Upper lobe of right lung (tissue), 1 donor: Measurements from ENCODE around the gene DHX8. TPM values are rescaled to one million over a fixed set of nuclear protein-coding genes. Genes with fewer than 3 reads are reported as not detected.

Experiments
- ATAC-seq: fragments of 200-7000 bp; cut with Tn5 transposase; one replicate; pipeline ENCODE4 v1.9.1; 2020; ENCODE audit warnings: mild to moderate bottlenecking, moderate library complexity
- DNase-seq: peaks from one replicate; pipeline ENCODE4 v3.0.0-alpha.2; 2020
- H3K27ac ChIP-seq: fragments of 200-600 bp; one replicate; pipeline ENCODE4 v1.8.0; 2022
- H3K27me3 ChIP-seq: fragments of 200-600 bp; one replicate; pipeline ENCODE4 v1.8.0; 2022; ENCODE audit warnings: mild to moderate bottlenecking
- H3K36me3 ChIP-seq: fragments of 200-600 bp; one replicate; pipeline ENCODE4 v1.8.0; 2022
- H3K4me1 ChIP-seq: fragments of 200-600 bp; one replicate; pipeline ENCODE4 v1.8.0; 2022
- H3K4me3 ChIP-seq: fragments of 200-600 bp; one replicate; pipeline ENCODE4 v1.8.0; 2022; ENCODE audit warnings: mild to moderate bottlenecking
- H3K9me3 ChIP-seq: fragments of 200-600 bp; one replicate; pipeline ENCODE4 v1.8.0; 2022
- CTCF ChIP-seq: fragments of 200-600 bp; IDR thresholded peaks from one replicate; pipeline ENCODE4 v1.8.0; 2022; ENCODE audit warnings: antibody characterized with exemption
- intact Hi-C: fragments of 100-400 bp; cut with DNase I; formaldehyde crosslinking; loops from one replicate; pipeline ENCODE4 v1.11.0; 2022
- total RNA-seq: library from RNA; stranded (reverse); fragmentation: NEBNext Ultra II Directional; extraction: Animal tissue kit (Norgen Biotek cat#: 25700); gene quantifications from one replicate; pipeline ENCODE4 v1.2.1, GENCODE V29; 2021
- donor health status: DM: no; HTN: yes; CAD: no; lungs with severe emphysema.

DHX8 gene
- total RNA-seq, 1 donor from 2014 or later, result 50.8 TPM

DNA sequence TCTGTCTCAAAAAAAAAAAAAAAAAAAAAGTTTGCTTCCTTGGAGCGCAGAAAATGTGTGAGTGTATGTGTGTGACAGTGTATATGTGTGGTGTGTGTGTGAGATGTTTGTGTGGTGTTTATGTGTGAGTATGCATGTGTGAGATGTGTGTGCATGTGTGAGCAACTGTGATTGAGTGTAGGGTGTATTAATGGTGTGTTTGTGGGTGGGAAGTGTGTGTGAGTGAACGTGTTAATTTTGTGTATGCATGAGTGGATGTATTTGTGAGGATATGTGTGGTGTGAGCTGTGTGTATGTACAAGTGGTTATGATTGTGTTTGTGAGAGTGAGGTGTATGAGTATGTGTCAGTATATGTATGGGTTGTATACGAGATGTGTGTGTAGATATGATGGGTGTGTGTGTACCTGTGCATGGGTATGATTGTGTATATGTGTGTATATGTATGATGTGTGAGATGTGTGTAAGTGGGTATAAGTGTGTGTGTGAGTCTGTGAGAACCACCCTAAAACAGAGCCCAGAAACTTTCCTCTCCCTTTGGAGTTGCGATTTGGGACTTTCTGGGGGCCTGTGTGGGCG, 84.8 kb downstream of the DHX8 start:
- no peak for DNase-seq
- no peak overlapping the region for H3K4me3 ChIP-seq
- no peak overlapping the region for H3K27ac ChIP-seq
- H3K4me1 ChIP-seq, result no peaks in the 10 kb centered on the region
- TF ChIP-seq CTCF, result no peak
- no peaks in the 10 kb centered on the region for H3K27me3 ChIP-seq
- intact Hi-C loops, result loop anchor here (10.0 kb wide), 1 partner anchor 196 kb away; no protein-coding TSS in a partner anchor
- no peaks in the 10 kb centered on the region for H3K36me3 ChIP-seq
- no peak for ATAC-seq
- no peaks in the 10 kb centered on the region for H3K9me3 ChIP-seq

DNA sequence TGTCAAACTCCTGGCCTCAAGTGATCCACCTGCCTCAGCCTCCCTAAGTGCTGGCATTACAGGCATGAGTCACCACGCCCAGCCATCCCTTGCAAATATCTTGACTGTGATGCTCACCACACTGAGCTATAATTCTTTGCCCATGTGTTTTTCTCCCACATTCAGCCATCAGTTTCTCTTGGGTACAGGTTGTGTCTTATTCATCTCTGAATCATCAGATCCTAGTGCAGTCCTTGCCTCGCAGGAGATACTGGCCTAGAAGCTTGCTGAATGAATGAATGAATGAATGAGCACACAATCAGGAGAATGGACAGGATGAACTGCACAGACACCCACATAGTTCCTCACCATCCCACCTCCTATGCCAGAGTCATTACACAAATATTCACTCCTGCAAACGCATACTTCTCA, 86.7 kb downstream of the DHX8 start:
- ATAC-seq (no peak), DNase-seq (no peak)
- no peaks in the 10 kb centered on the region for H3K4me1 ChIP-seq
- H3K9me3 ChIP-seq, result no peaks in the 10 kb centered on the region
- H3K36me3 ChIP-seq, result no peaks in the 10 kb centered on the region
- no peak overlapping the region for H3K4me3 ChIP-seq
- no peak for TF ChIP-seq CTCF
- intact Hi-C loops, result no loop called here
- H3K27me3 ChIP-seq, result no peaks in the 10 kb centered on the region
- no peak overlapping the region for H3K27ac ChIP-seq

DNA sequence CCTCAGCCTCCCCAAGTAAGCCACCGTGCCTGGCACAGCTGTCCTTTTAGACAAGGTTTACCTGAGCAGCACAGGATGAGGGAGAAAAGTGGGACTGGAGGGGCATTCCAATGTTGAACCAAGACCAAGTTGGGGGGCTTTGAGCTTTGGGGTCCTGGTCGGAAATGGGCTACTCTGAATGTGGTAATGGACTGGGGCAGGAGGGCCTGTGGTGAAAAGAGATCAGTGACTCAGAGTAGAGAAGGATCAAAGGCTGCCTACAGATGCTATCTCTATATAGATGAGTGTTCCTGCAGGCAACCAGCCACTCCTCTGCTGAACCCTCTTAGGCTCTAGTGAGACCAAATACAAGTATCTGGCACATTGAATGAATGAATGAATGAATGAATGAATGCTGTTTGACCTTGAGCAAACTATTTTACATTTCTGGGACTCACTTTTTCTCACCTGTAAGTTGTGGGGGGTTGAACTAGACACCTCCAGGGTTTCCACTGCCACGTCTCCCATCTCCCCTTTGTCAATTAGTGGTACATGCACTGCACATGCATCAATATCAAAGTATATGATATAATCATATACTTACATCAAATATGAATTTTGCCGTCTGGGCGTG, 88.7 kb downstream of the DHX8 start:
- DNase-seq (no peak), ATAC-seq (no peak)
- Histone ChIP-seq H3K27ac (no peak overlapping the region), H3K4me3 (no peak overlapping the region), H3K27me3 (no peaks in the 10 kb centered on the region), H3K4me1 (no peaks in the 10 kb centered on the region), H3K9me3 (no peaks in the 10 kb centered on the region), H3K36me3 (no peaks in the 10 kb centered on the region)
- no peak for TF ChIP-seq CTCF
- intact Hi-C loops, result no loop called here

DNA sequence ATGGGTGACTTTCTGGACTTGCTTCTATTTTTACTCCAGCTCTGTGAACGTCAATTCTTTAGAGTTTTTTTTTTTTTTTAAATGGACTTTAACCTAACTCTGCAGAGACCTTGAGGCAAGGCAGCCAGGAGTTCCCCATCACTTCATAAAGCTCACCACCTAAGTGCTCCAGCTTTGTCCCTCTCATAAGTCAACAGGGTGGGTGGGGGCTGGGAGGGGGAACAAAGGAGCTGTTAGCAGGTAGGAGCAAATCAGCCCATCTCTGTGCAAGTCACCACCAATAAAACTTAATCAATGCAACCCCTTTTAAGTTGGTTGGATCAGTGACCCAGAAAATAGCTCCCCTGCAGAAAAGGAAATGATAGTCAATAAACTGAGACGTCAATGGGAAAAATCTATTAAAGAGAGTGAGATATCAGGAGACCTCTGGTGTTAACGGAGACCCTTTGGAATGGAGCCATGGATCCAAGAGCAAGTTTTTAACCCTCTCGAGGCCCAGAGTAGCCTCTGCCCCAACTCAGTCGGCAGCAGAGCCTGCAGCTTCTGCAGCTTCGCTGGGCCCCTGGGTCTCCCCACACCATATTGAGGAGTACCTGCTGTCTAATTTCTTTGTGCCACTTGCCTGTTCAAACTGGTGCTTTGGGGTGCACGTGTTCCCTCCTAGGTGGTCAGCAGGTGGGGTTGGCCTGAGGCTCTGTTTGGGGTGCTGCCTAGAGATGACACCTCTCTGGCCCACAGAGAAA, 90.0 kb downstream of the DHX8 start:
- H3K4me3 ChIP-seq, result no peak overlapping the region
- TF ChIP-seq CTCF, result no peak
- no peak overlapping the region for H3K27ac ChIP-seq
- ATAC-seq, result no peak
- no peaks in the 10 kb centered on the region for H3K27me3 ChIP-seq
- intact Hi-C loops, result no loop called here
- H3K9me3 ChIP-seq, result no peaks in the 10 kb centered on the region
- no peaks in the 10 kb centered on the region for H3K36me3 ChIP-seq
- peaks cover 7% of the 10 kb centered on the region for H3K4me1 ChIP-seq
- no peak for DNase-seq

DNA sequence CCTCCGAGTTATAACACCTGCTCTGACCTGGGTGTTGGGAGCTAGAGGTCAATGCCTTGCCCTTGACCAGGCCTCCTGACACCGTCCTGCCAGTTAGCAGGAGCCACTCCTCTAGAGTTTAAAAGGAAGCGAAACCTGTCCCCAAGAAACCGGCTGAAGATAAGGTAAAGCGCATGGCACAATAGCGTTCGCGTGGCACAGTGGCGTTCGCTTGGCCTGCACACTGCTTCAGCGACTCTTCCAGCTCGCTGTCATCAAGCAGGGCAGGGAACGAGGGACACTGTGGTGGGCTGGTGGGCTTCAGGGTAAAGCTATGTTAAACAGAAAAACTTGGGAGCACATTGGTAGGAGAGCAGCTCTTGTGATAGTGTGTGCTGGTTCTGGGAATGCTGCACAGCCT, 90.6 kb downstream of the DHX8 start:
- H3K9me3 ChIP-seq, result no peaks in the 10 kb centered on the region
- H3K27me3 ChIP-seq, result no peaks in the 10 kb centered on the region
- intact Hi-C loops, result no loop called here
- no peak overlapping the region for H3K27ac ChIP-seq
- no peak for TF ChIP-seq CTCF
- H3K4me1 ChIP-seq, result peaks cover 13% of the 10 kb centered on the region
- no peaks in the 10 kb centered on the region for H3K36me3 ChIP-seq
- ATAC-seq (no peak), DNase-seq (no peak)
- no peak overlapping the region for H3K4me3 ChIP-seq
